HEK293 (cell line): ENCODE results near the gene METTL1.

Experiments
- CTCF ChIA-PET: fragments of 350-600 bp; formaldehyde crosslinking; extraction: SDS; loops from one replicate; lab custom pipeline; 2021; ENCODE audit warnings: antibody characterized with exemption; lab: Yijun Ruan, JAX
- POLR2A ChIA-PET: fragments of 300-600 bp; formaldehyde crosslinking; extraction: SDS; loops from one replicate; lab custom pipeline; 2020; ENCODE audit warnings: antibody characterized with exemption, inconsistent platforms; lab: Yijun Ruan, JAX
- H3K27ac ChIP-seq: fragments of 200-500 bp; sonication (Bioruptor generic); 2 replicates; pipeline ENCODE4 v1.5.1; 2014; ENCODE audit warnings: low read depth, low read length, control low read depth, inconsistent platforms; ENCODE audit errors: extremely low read depth
- H3K36me3 ChIP-seq, 2 experiments: fragments of 200-500 bp in 1 of 2; sonication (Bioruptor generic) in 1 of 2; 1 replicate in 1 of 2; 2 replicates in 1 of 2; pipeline ENCODE4 v1.5.1; 2014 to 2017; ENCODE audit warnings: inconsistent platforms in 2 of 2, low read length in 2 of 2; ENCODE audit not compliant: control insufficient read depth in 2 of 2, insufficient read depth in 1 of 2
- H3K4me1 ChIP-seq: fragments of 200-500 bp; sonication (Bioruptor generic); 2 replicates; pipeline ENCODE4 v1.5.1; 2014; ENCODE audit warnings: mild to moderate bottlenecking, low read length, inconsistent platforms; ENCODE audit not compliant: control insufficient read depth, insufficient read depth
- H3K4me3 ChIP-seq: 2 replicates; pipeline ENCODE4 v1.5.1; 2011; ENCODE audit warnings: low read depth, mild to moderate bottlenecking, control low read depth, low read length, moderate library complexity
- H3K9me3 ChIP-seq: fragments of 200-500 bp; sonication (Bioruptor generic); 2 replicates; pipeline ENCODE4 v1.5.1; 2014; ENCODE audit warnings: low read depth, low read length, inconsistent platforms; ENCODE audit not compliant: control insufficient read depth, insufficient read depth
- GLIS1 ChIP-seq: fragments of 450-650 bp; formaldehyde crosslinking; IDR thresholded peaks from 2 replicates; pipeline ENCODE4 v1.5.1; 2016; ENCODE audit warnings: missing biosample characterization, missing genetic modification characterization
- HIC1 ChIP-seq: fragments of 450-650 bp; formaldehyde crosslinking; IDR thresholded peaks from 2 replicates; pipeline ENCODE4 v1.5.1; 2016; ENCODE audit warnings: missing biosample characterization, missing genetic modification characterization
- SCRT2 ChIP-seq: fragments of 450-650 bp; formaldehyde crosslinking; IDR thresholded peaks from 2 replicates; pipeline ENCODE4 v1.5.1; 2016; ENCODE audit warnings: missing biosample characterization, missing genetic modification characterization
- SETDB1 ChIP-seq: IDR thresholded peaks from one replicate; pipeline ENCODE4 v1.6.1; 2017; ENCODE audit warnings: mild to moderate bottlenecking, low read length, moderate library complexity, mixed read lengths; ENCODE audit not compliant: insufficient read length
- TRIM28 ChIP-seq: IDR thresholded peaks from 2 replicates; pipeline ENCODE4 v1.6.1; 2011; ENCODE audit warnings: low read length, control low read depth, borderline replicate concordance
- ZBTB8A ChIP-seq: fragments of 450-650 bp; formaldehyde crosslinking; IDR thresholded peaks from 2 replicates; pipeline ENCODE4 v1.5.1; 2016; ENCODE audit warnings: missing biosample characterization, missing genetic modification characterization
- ZNF114 ChIP-seq: fragments of 450-650 bp; formaldehyde crosslinking; IDR thresholded peaks from 2 replicates; pipeline ENCODE4 v1.5.0; 2017; ENCODE audit warnings: missing biosample characterization, missing genetic modification characterization
- ZNF157 ChIP-seq: fragments of 450-650 bp; formaldehyde crosslinking; IDR thresholded peaks from 2 replicates; pipeline ENCODE4 v1.5.1; 2016; ENCODE audit warnings: missing biosample characterization, missing genetic modification characterization
- ZNF169 ChIP-seq: fragments of 450-650 bp; formaldehyde crosslinking; IDR thresholded peaks from 2 replicates; pipeline ENCODE4 v1.5.1; 2016; ENCODE audit warnings: missing biosample characterization, missing genetic modification characterization
- ZNF2 ChIP-seq: fragments of 450-650 bp; formaldehyde crosslinking; IDR thresholded peaks from 2 replicates; pipeline ENCODE4 v1.5.1; 2016; ENCODE audit warnings: missing biosample characterization, missing genetic modification characterization
- ZNF37A ChIP-seq: fragments of 450-650 bp; IDR thresholded peaks from 2 replicates; pipeline ENCODE4 v1.5.1; 2018; ENCODE audit warnings: missing biosample characterization, missing genetic modification characterization
- ZNF394 ChIP-seq: fragments of 450-650 bp; formaldehyde crosslinking; IDR thresholded peaks from 2 replicates; pipeline ENCODE4 v1.5.1; 2016; ENCODE audit warnings: missing biosample characterization, missing genetic modification characterization, mild to moderate bottlenecking, moderate library complexity, borderline replicate concordance
- ZNF518A ChIP-seq: fragments of 450-650 bp; formaldehyde crosslinking; conservative IDR thresholded peaks from 2 replicates; pipeline ENCODE4 v1.5.1; 2016; ENCODE audit warnings: low read depth, missing biosample characterization, missing genetic modification characterization
- ZNF530 ChIP-seq: fragments of 450-650 bp; formaldehyde crosslinking; IDR thresholded peaks from 2 replicates; pipeline ENCODE4 v1.5.1; 2016; ENCODE audit warnings: low read depth, missing biosample characterization, missing genetic modification characterization
- ZNF623 ChIP-seq: fragments of 450-650 bp; formaldehyde crosslinking; IDR thresholded peaks from 2 replicates; pipeline ENCODE4 v1.5.1; 2016; ENCODE audit warnings: missing biosample characterization, missing genetic modification characterization
- ZNF830 ChIP-seq: fragments of 450-650 bp; IDR thresholded peaks from 2 replicates; pipeline ENCODE4 v1.5.0; 2018; ENCODE audit warnings: missing biosample characterization, missing genetic modification characterization, low read depth, mild to moderate bottlenecking, moderate library complexity

Gene METTL1

GRCh38 chr12:57777911-57778310 lies 6.0 kb upstream of the METTL1 start:
- POLR2A ChIA-PET: interaction anchor here (1.0 kb wide), 1 partner anchor 17 kb away, joined by 3 read pairs; no protein-coding TSS in a partner anchor
- Histone ChIP-seq H3K36me3 (peaks cover 5 to 30% of the 10 kb centered on the region in 2 experiments; a peak in 2 of 3 replicates), H3K9me3 (no peaks in the 10 kb centered on the region), H3K27ac (no peak overlapping the region), H3K4me1 (0 out of 2 replicates have a peak, but pooled peaks cover 3% of the 10 kb centered on the region), H3K4me3 (no peak overlapping the region)
- TF ChIP-seq ZNF157 (tag by site-specific recombination) (no peak), ZNF114 (tag by site-specific recombination) (no peak), SCRT2 (tag by site-specific recombination) (0 out of 2 replicates have a peak, but pooled peaks have one; percentile 36), ZNF623 (tag by site-specific recombination) (no peak), ZBTB8A (tag by site-specific recombination) (no peak)
- CTCF ChIA-PET: interaction anchor here (0.6 to 1.0 kb wide), 3 partner anchors 11 to 38 kb away, joined by 3 to 4 read pairs (median 3); no protein-coding TSS in a partner anchor

GRCh38 chr12:57777367-57777766 lies 5.5 kb upstream of the METTL1 start:
- no peak overlapping the region for H3K27ac ChIP-seq
- H3K4me1 ChIP-seq: 0 out of 2 replicates have a peak, but pooled peaks cover 3% of the 10 kb centered on the region
- H3K4me3 ChIP-seq: no peak overlapping the region
- H3K36me3 ChIP-seq: peaks cover 5 to 30% of the 10 kb centered on the region in 2 experiments; a peak in 2 of 3 replicates
- TF ChIP-seq ZNF394 (tag by site-specific recombination): no peak
- TF ChIP-seq ZNF2 (tag by site-specific recombination): no peak
- TF ChIP-seq ZNF169 (tag by site-specific recombination): no peak
- TF ChIP-seq TRIM28: no peak
- no peak for TF ChIP-seq GLIS1 (tag by site-specific recombination)
- TF ChIP-seq ZNF37A (tag by site-specific recombination): no peak
- no peak for TF ChIP-seq SETDB1
- TF ChIP-seq ZNF830: no peak
- no peak for TF ChIP-seq ZNF518A (tag by site-specific recombination)
- TF ChIP-seq HIC1 (tag by site-specific recombination): no peak
- TF ChIP-seq ZNF530: no peak
- ChIA-PET POLR2A (no interaction called here), CTCF (no interaction called here)
- H3K9me3 ChIP-seq: no peaks in the 10 kb centered on the region
